OCI-LY1 (cell line): ENCODE results near the gene TOX2.

Experiments used
- H2AFZ ChIP-seq: fragments of 200-600 bp; sonication (generic), shearing (Covaris generic); 2 replicates; pipeline ENCODE4 v1.6.0; 2014; ENCODE audit warnings: antibody characterized with exemption, mild to moderate bottlenecking, low read length
- H3F3A ChIP-seq: fragments of 200-600 bp; sonication (generic), shearing (Covaris generic); 2 replicates; pipeline ENCODE4 v1.6.0; 2014; ENCODE audit warnings: mild to moderate bottlenecking, antibody characterized with exemption, low read length, moderate library complexity; ENCODE audit not compliant: insufficient read depth
- H3K27ac ChIP-seq: fragments of 200-600 bp; sonication (generic); 2 replicates; pipeline ENCODE4 v1.5.1; 2014; ENCODE audit warnings: low read length, mixed run types, mild to moderate bottlenecking, low read depth; ENCODE audit not compliant: poor library complexity, severe bottlenecking
- H3K27me3 ChIP-seq: fragments of 200-600 bp; sonication (generic); 2 replicates; pipeline ENCODE4 v1.6.0; 2014; ENCODE audit warnings: antibody characterized with exemption, mild to moderate bottlenecking, low read length, moderate library complexity; ENCODE audit not compliant: insufficient read depth
- H3K36me3 ChIP-seq: fragments of 200-600 bp; sonication (generic); 2 replicates; pipeline ENCODE4 v1.6.1; 2014; ENCODE audit warnings: mild to moderate bottlenecking, antibody characterized with exemption, low read length, moderate library complexity, mixed read lengths; ENCODE audit not compliant: insufficient read depth
- H3K4me1 ChIP-seq: fragments of 200-600 bp; sonication (generic); 2 replicates; pipeline ENCODE4 v1.5.1; 2014; ENCODE audit warnings: mild to moderate bottlenecking, low read length, moderate library complexity; ENCODE audit not compliant: insufficient read depth, severe bottlenecking
- H3K4me2 ChIP-seq: fragments of 200-600 bp; sonication (generic), shearing (Covaris generic); 2 replicates; pipeline ENCODE4 v1.6.1; 2014; ENCODE audit warnings: low read length
- H3K4me3 ChIP-seq: fragments of 200-600 bp; sonication (generic); 2 replicates; pipeline ENCODE4 v1.5.1; 2014; ENCODE audit warnings: low read length, low read depth, mild to moderate bottlenecking, mixed read lengths; ENCODE audit not compliant: poor library complexity, severe bottlenecking
- H3K79me2 ChIP-seq: fragments of 200-600 bp; shearing (Covaris generic); 2 replicates; pipeline ENCODE4 v1.6.1; 2016; ENCODE audit warnings: mixed run types, low read length, mixed read lengths; ENCODE audit not compliant: insufficient read depth
- H3K9ac ChIP-seq: fragments of 200-600 bp; sonication (generic), shearing (Covaris generic); 2 replicates; pipeline ENCODE4 v1.6.1; 2014; ENCODE audit warnings: mild to moderate bottlenecking, low read length, mixed read lengths
- H3K9me2 ChIP-seq: fragments of 200-600 bp; sonication (generic), shearing (Covaris generic); 2 replicates; pipeline ENCODE4 v1.6.1; 2014; ENCODE audit warnings: low read depth, mild to moderate bottlenecking, low read length, mixed read lengths
- H3K9me3 ChIP-seq: fragments of 200-600 bp; shearing (Covaris generic); 2 replicates; pipeline ENCODE4 v1.6.1; 2014; ENCODE audit warnings: low read length, mixed read lengths
- H4K20me1 ChIP-seq: fragments of 200-600 bp; sonication (generic), shearing (Covaris generic); 2 replicates; pipeline ENCODE4 v1.6.0; 2016; ENCODE audit warnings: mild to moderate bottlenecking, low read length; ENCODE audit not compliant: insufficient read depth
- CTCF ChIP-seq: fragments of 200-600 bp; sonication (generic), shearing (Covaris generic); IDR thresholded peaks from 2 replicates; pipeline ENCODE4 v1.5.1; 2017; ENCODE audit warnings: mild to moderate bottlenecking, antibody characterized with exemption, low read length, moderate library complexity, mixed read lengths
- EZH2 ChIP-seq: fragments of 200-600 bp; sonication (generic), shearing (Covaris generic); IDR thresholded peaks from 2 replicates; pipeline ENCODE4 v1.8.0; 2017; ENCODE audit warnings: borderline replicate concordance, mixed run types, mild to moderate bottlenecking, antibody characterized with exemption, low read length, moderate library complexity, mixed read lengths

TOX2 gene

DNA sequence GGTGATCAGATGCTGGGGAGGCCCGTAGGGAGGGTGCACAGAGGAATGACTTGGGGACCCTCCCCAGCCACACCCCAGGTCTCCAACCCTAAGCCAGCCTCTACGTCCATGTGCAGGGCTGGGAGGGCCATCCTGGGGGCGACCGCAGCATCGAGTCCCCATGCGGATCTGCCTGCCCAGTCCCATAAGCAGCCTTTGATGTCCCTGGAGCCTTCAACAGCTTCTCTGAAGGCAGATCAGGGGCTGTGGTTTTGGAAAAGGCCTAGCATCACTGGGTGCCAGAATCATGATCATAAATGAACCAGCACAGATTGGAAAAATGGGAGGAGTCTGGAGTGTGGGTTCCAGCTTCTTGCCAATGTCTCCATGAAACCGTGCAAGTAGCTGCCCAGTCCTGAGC lies 22.9 kb downstream of the TOX2 start:
- no peak overlapping the region for H3K27ac ChIP-seq
- H3F3A ChIP-seq: no peaks in the 10 kb centered on the region
- no peak overlapping the region for H3K4me3 ChIP-seq
- H3K36me3 ChIP-seq: no peaks in the 10 kb centered on the region
- TF ChIP-seq EZH2 (no peak), CTCF (no peak)
- H3K4me1 ChIP-seq: peaks cover 40% of the 10 kb centered on the region
- H3K4me2 ChIP-seq: no peak overlapping the region
- H3K79me2 ChIP-seq: no peaks in the 10 kb centered on the region
- no peaks in the 10 kb centered on the region for H3K9me2 ChIP-seq
- no peaks in the 10 kb centered on the region for H3K9me3 ChIP-seq
- H3K27me3 ChIP-seq: peaks cover 6% of the 10 kb centered on the region; the same call in 1 of the 2 replicates
- H4K20me1 ChIP-seq: no peaks in the 10 kb centered on the region
- H3K9ac ChIP-seq: no peak overlapping the region
- no peak overlapping the region for H2AFZ ChIP-seq

DNA sequence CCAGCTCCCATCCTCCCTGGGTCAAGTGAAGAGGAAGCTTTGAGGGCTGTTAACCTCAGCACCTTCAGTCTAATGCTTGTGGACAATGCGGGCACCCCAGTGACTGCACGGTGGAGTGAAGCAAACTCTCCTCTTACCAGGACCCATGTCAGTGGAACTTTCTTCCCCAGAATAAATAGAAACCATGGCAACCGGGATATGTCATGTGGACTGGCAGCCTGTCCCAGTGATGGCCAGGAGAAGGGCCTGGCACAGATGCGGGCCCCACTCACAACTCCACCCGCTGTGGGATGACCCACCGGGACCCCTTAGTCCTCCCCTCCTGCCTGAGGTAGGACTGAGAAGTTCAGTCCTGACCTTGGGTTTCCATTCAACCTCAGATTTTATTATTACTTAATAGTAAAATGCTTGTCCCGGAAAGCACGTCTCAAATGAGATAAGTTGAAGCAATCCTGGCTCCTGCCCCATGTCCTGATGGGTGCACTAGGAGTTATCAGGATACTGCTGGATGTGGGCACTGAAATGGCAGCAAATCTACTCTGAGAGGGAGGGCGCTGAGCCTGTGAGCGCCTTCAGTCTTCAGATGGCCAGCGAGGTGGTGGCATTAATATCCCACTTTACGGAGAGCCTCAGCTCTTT lies 23.5 kb downstream of the TOX2 start:
- TF ChIP-seq EZH2 (no peak), CTCF (no peak)
- Histone ChIP-seq H2AFZ (no peak overlapping the region), H3K9me2 (no peaks in the 10 kb centered on the region), H4K20me1 (no peaks in the 10 kb centered on the region), H3K27me3 (peaks cover 6% of the 10 kb centered on the region; the same call in 1 of the 2 replicates), H3K79me2 (no peaks in the 10 kb centered on the region), H3K4me2 (no peak overlapping the region), H3K27ac (no peak overlapping the region), H3K4me1 (peaks cover 46% of the 10 kb centered on the region), H3K36me3 (no peaks in the 10 kb centered on the region), H3F3A (no peaks in the 10 kb centered on the region), H3K4me3 (no peak overlapping the region), H3K9ac (no peak overlapping the region), H3K9me3 (no peaks in the 10 kb centered on the region)

DNA sequence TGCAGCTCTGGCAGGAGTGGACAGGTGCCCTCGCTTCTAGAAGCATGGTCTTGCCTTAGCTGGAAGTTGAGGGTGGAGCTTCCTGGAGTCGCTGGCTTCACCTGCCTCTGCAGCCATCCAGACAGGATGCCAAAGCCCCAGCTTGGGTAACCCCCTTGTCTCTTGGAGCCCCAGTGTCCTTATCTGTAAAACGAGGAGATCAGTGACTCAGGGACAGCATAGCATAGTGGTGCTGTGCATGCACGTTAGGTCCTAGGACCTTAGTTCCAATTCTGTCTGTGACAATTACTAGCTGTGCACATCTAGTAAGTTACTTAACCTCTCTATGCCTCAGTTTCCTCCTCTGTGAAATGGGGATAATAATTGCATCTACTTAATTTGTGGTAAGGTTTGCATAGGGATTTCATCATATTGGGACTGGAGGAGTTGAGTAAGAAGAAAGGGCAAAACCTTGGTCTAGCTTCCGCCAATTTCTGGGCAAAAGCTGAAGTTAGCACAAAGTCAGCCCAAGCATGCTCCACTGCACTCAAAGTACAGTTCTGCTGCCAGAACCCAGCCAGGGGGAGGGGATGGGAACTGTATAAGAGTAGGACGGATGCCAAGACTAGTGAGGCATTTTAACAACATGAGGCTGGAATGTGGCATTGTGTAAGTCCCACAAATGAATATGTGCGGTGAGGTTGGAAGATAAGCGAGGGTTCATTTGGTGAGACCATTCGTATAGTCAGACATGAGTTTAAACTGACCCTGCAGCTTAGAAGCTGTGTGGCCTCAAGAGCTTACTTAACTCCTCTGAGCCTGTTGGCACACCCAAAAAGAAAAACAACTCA lies 24.5 kb downstream of the TOX2 start:
- TF ChIP-seq CTCF: no peak
- no peak for TF ChIP-seq EZH2
- Histone ChIP-seq H4K20me1 (no peaks in the 10 kb centered on the region), H3K4me2 (peak overlapping the region; percentile 11; the same call in 1 of the 2 replicates), H3K4me1 (peaks cover 49% of the 10 kb centered on the region), H3K9ac (no peak overlapping the region; the same call in 1 of the 2 replicates), H3K9me2 (no peaks in the 10 kb centered on the region), H3K4me3 (no peak overlapping the region), H2AFZ (no peak overlapping the region), H3K27ac (peak overlapping the region; percentile 73), H3K9me3 (no peaks in the 10 kb centered on the region), H3F3A (no peaks in the 10 kb centered on the region), H3K79me2 (no peaks in the 10 kb centered on the region), H3K27me3 (peaks cover 6% of the 10 kb centered on the region; the same call in 1 of the 2 replicates), H3K36me3 (no peaks in the 10 kb centered on the region)
